ENCODE results near the gene IZUMO4.
"Not testable (repeated sequence)": the region's sequence is repeated elsewhere in the genome, so short reads cannot be mapped to it uniquely, and the experiment has no call there.

Gene IZUMO4

GRCh38 chr19:2084993-2085720 is 11.6 kb upstream of the IZUMO4 start:
- peak; percentile 38 for DNase-seq (ENCODE audit: low read depth)
- H3K4me3 ChIP-seq (ENCODE audit: low read depth, low read length): no peak overlapping the region
- TF ChIP-seq CTCF (conservative IDR thresholded peaks at IDR 0.05; ENCODE audit: low read depth, low read length): no peak

GRCh38 chr19:2086695-2087620 is 9.8 kb upstream of the IZUMO4 start:
- not testable (repeated sequence) for H3K4me3 ChIP-seq (ENCODE audit: low read depth, low read length)
- peak; percentile 51 for DNase-seq (ENCODE audit: low read depth)

DNA sequence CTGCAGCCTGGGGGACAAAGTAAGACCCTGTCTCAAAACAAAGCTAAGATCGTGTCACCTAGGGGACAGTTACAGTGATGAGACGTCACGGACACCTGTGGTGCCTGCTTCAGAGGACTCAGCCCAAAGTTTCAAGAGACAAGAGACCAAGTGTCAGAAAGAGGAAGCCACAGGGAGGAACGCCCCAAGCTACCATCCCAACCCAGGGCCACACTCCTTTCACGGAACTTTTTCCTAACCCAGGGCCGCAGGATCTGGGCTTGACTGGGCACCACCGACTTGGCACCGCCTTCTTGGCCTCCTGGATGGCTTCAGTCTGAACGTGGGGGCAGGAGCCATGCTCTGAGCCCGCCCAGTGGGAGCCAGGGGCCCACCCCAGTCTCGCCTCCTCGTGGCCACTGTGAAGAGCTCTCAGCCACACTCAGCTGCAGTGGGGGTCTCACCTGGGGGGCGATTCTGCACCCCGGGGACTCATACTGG is 9.1 kb upstream of the IZUMO4 start:
- no peak for DNase-seq (ENCODE audit: low read depth)
- no peak overlapping the region for H3K4me3 ChIP-seq (ENCODE audit: low read depth, low read length)

GRCh38 chr19:2089001-2089711 is 7.6 kb upstream of the IZUMO4 start:
- peak; percentile 56 for DNase-seq (ENCODE audit: low read depth)
- H3K4me3 ChIP-seq (ENCODE audit: low read depth, low read length): no peak overlapping the region
- TF ChIP-seq CTCF (conservative IDR thresholded peaks at IDR 0.05; ENCODE audit: low read depth, low read length): no peak

More for the DNA sequence above, 9.1 kb upstream of the IZUMO4 start:
- no peak for TF ChIP-seq CTCF (conservative IDR thresholded peaks at IDR 0.05; ENCODE audit: low read depth, low read length)

DNA sequence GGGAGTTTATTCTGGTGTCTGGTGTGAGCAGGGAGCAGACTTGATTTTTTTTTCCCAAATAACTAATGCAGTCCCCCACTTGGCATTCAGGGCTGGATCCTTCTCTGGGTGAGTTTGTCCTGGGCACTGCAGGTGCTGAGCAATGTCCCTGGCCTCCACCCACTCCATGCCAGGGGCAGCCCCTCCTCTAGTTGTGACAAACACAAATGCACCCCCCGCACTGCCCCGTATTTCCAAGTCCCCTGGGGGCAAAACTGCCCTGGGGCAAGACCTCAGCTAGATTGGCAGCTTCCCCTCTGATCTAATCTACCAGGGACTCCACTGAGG is 7.0 kb upstream of the IZUMO4 start:
- no peak for DNase-seq (ENCODE audit: low read depth)
- no peak for TF ChIP-seq CTCF (conservative IDR thresholded peaks at IDR 0.05; ENCODE audit: low read depth, low read length)
- no peak overlapping the region for H3K4me3 ChIP-seq (ENCODE audit: low read depth, low read length)

- not testable (repeated sequence) for DNase-seq (ENCODE audit: low read depth); H3K4me3 ChIP-seq (ENCODE audit: low read depth, low read length)
Measured at GRCh38 chr19:2091926-2092525, 4.7 kb upstream of the IZUMO4 start.

- DNase-seq (ENCODE audit: low read depth): peak; percentile 95
- H3K4me3 ChIP-seq (ENCODE audit: low read depth, low read length): peak within 1 kb of the TSS; percentile 81
- TF ChIP-seq CTCF (conservative IDR thresholded peaks at IDR 0.05; ENCODE audit: low read depth, low read length): peak; percentile 57
Measured at GRCh38 chr19:2096034-2096479, 658 bp upstream of the IZUMO4 start, which contains the start of gene MOB3A. TSS of gene MOB3A (minus strand) at chr19:2096326. CDS start at chr19:2078560, 17,766 bp downstream.
